Body of pancreas (tissue), 4 donors: ENCODE results near the gene TRIOBP. TPM values are rescaled to one million over a fixed set of nuclear protein-coding genes. Genes with fewer than 3 reads are reported as not detected.

ENCODE experiments used
- ATAC-seq: fragments of 150-250 bp; one replicate; pipeline ENCODE4 v1.9.1; 2016
- DNase-seq, 4 donors: peaks; one replicate each; pipeline ENCODE4 v3.0.0-alpha.2; 2019
- H3K27ac ChIP-seq, 4 donors: fragments of 200-600 bp; sonication (generic); 1 replicate in 3 of 4; 2 replicates in 1 of 4; pipeline versions ENCODE4 v1.5.1 to v1.6.1; 2016 to 2019; ENCODE audit warnings: mild to moderate bottlenecking in 1 of 4, mixed read lengths in 1 of 4, moderate library complexity in 1 of 4
- H3K27me3 ChIP-seq, 2 donors: fragments of 200-600 bp; sonication (generic); one replicate each; pipeline ENCODE4 v1.6.0; 2016; ENCODE audit warnings: mild to moderate bottlenecking in 1 of 2
- H3K36me3 ChIP-seq, 2 donors: fragments of 200-600 bp; sonication (generic); replicated peaks in 1 of 2; 2 replicates each; pipeline ENCODE4 v1.5.1; 2016; ENCODE audit warnings: low read depth in 2 of 2; ENCODE audit not compliant: insufficient read depth in 1 of 2
- H3K4me1 ChIP-seq: fragments of 200-600 bp; sonication (generic); one replicate; pipeline ENCODE4 v1.6.0; 2016
- H3K4me3 ChIP-seq, 2 donors: fragments of 200-600 bp; sonication (generic); 1 replicate in 1 of 2; 2 replicates in 1 of 2; pipeline ENCODE4 v1.5.1; 2016 to 2019
- H3K9me3 ChIP-seq, 3 donors: fragments of 200-600 bp; sonication (generic); 1 replicate in 2 of 3; 2 replicates in 1 of 3; pipeline ENCODE4 v1.5.1; 2016
- CTCF ChIP-seq, 7 experiments: fragments of 450-650 bp in 4 of 7; fragments of 200-600 bp in 3 of 7; sonication (generic) in 3 of 7; IDR thresholded peaks; one replicate each; pipeline ENCODE4 v1.5.1; 2016 to 2019; ENCODE audit warnings: antibody characterized with exemption in 7 of 7
- POLR2A ChIP-seq, 3 donors: fragments of 450-650 bp; IDR thresholded peaks; one replicate each; pipeline ENCODE4 v1.6.1; 2016; ENCODE audit warnings: antibody characterized with exemption in 3 of 3, mild to moderate bottlenecking in 2 of 3
- WGBS, 2 donors: methylation state at CpG; one replicate each; pipeline ENCODE4 v1.1.5; 2017; 5-methylcytosine and 5-hydroxymethylcytosine counted together
- intact Hi-C: fragments of 100-400 bp; cut with DNase I; formaldehyde crosslinking; loops from one replicate; pipeline ENCODE4 v1.15.1; 2023
- total RNA-seq, 2 donors: library from RNA; depleted of rRNA; stranded (reverse); fragments of >200 nt; gene quantifications; one replicate each; pipeline ENCODE4 v1.1.0, GENCODE V29; 2016

Gene TRIOBP
- total RNA-seq, 2 donors from 2014 or later = 65.6 to 76.5 TPM

DNA sequence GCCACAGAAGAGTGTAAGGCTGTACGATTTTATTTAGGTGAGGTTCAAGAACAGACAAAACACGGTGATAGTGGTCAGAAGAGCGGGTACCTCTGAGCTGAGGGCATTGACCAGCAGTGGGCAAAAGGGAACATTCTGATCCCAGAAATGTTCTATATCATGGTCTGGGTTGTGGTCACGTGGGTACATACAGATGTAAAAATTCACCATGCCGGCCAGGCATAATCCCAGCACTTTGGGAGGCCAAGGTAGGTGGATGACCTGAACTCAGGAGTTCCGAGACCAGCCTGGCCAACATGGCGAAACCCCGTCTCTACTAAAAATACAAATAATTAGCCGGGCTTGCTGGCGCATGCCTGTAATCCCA is 79.8 kb downstream of the TRIOBP start:
- no peak for ATAC-seq

GRCh38 chr22:37777122-37777687 is 80.4 kb downstream of the TRIOBP start:
- TF ChIP-seq CTCF (IDR thresholded peaks at IDR 0.05) = no peak
- no peak for TF ChIP-seq POLR2A (IDR thresholded peaks at IDR 0.05)
- ATAC-seq (peak; percentile 96), DNase-seq (peak; percentile 86 to 92 (median 90))
- H3K4me3 ChIP-seq = no peak overlapping the region
- intact Hi-C loops = no loop called here
- H3K9me3 ChIP-seq = no peaks in the 10 kb centered on the region
- peak overlapping the region; percentile 62 to 82 (median 72) for H3K27ac ChIP-seq
- WGBS, 2 donors = 18 to 28% methylated on average over 11 of the region's 11 CpGs
- peaks cover 15% of the 10 kb centered on the region for H3K4me1 ChIP-seq
- no peaks in the 10 kb centered on the region for H3K27me3 ChIP-seq
- peaks cover 0 to 6% of the 10 kb centered on the region in 2 donors for H3K36me3 ChIP-seq

More for the DNA sequence above, 79.8 kb downstream of the TRIOBP start:
- H3K27me3 ChIP-seq = no peaks in the 10 kb centered on the region
- WGBS, 2 donors = 77 to 85% methylated on average over 9 to 10 of the region's 10 CpGs
- peak overlapping the region; percentile 62 to 82 (median 72) for H3K27ac ChIP-seq
- H3K4me3 ChIP-seq = no peak overlapping the region
- H3K4me1 ChIP-seq = peaks cover 15% of the 10 kb centered on the region
- no peaks in the 10 kb centered on the region for H3K9me3 ChIP-seq
- TF ChIP-seq CTCF (IDR thresholded peaks at IDR 0.05) = no peak
- no peak for TF ChIP-seq POLR2A (IDR thresholded peaks at IDR 0.05)
- DNase-seq = no peak
- intact Hi-C loops = no loop called here
- H3K36me3 ChIP-seq = peaks cover 0 to 10% of the 10 kb centered on the region in 2 donors

- no peak for DNase-seq
Observed at GRCh38 chr22:37778370-37779009, 81.6 kb downstream of the TRIOBP start.

DNA sequence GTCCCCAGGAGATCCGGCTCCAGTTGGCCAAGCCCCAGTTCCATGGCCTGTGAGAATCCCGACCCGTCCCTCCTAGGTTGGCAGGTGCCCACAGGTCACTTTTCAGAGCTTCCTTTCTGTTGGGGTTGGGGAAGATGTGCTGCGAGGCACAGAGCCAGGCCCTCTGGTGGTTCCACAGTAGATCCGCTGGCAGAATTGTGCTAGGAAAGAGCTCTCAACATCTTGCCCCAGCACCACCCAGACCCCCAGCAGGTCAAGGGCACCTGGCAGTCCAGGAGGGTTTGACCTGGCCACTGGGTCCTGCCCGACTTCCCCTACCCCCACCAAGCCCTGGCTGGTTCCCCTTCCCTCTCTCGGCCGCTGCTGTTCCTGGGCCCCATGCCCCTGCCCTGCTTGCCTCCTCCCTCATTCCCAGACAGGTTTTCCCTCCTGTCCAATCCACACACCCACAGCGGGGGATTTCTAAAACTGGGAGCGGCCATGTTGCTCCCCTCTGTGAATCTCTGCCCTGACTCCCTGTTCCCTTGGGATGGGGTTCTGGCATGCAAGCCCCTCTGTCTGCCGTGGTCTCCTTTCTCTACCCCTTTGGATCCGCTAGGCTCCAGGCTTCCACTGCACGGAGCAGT is 84.7 kb downstream of the TRIOBP start:
- no peak for TF ChIP-seq CTCF (IDR thresholded peaks at IDR 0.05)
- Histone ChIP-seq H3K27ac (no peak overlapping the region), H3K27me3 (no peaks in the 10 kb centered on the region), H3K4me1 (peaks cover 20% of the 10 kb centered on the region), H3K4me3 (no peak overlapping the region), H3K36me3 (no peaks in the 10 kb centered on the region), H3K9me3 (no peaks in the 10 kb centered on the region)
- ATAC-seq (no peak), DNase-seq (peak in 2 of 4 donors; percentile 39 to 43)
- intact Hi-C loops = loop anchor here (5.0 to 10.0 kb wide), 2 partner anchors 44 to 137 kb away; no protein-coding TSS in a partner anchor
- 64 to 71% methylated on average over 10 to 13 of the region's 13 CpGs for WGBS, 2 donors

More at GRCh38 chr22:37778370-37779009, 81.6 kb downstream of the TRIOBP start:
- 92 to 96% methylated on average over 9 to 10 of the region's 10 CpGs for WGBS, 2 donors
- no peak for ATAC-seq
- Histone ChIP-seq H3K27ac (no peak overlapping the region), H3K27me3 (no peaks in the 10 kb centered on the region), H3K4me1 (peaks cover 15% of the 10 kb centered on the region), H3K4me3 (no peak overlapping the region), H3K9me3 (no peaks in the 10 kb centered on the region), H3K36me3 (no peaks in the 10 kb centered on the region)
- no peak for TF ChIP-seq POLR2A (IDR thresholded peaks at IDR 0.05)
- TF ChIP-seq CTCF (IDR thresholded peaks at IDR 0.05) = no peak
- intact Hi-C loops = no loop called here
